ENCODE data around the gene RRP1B.

- TF ChIP-seq, protein P1, sequence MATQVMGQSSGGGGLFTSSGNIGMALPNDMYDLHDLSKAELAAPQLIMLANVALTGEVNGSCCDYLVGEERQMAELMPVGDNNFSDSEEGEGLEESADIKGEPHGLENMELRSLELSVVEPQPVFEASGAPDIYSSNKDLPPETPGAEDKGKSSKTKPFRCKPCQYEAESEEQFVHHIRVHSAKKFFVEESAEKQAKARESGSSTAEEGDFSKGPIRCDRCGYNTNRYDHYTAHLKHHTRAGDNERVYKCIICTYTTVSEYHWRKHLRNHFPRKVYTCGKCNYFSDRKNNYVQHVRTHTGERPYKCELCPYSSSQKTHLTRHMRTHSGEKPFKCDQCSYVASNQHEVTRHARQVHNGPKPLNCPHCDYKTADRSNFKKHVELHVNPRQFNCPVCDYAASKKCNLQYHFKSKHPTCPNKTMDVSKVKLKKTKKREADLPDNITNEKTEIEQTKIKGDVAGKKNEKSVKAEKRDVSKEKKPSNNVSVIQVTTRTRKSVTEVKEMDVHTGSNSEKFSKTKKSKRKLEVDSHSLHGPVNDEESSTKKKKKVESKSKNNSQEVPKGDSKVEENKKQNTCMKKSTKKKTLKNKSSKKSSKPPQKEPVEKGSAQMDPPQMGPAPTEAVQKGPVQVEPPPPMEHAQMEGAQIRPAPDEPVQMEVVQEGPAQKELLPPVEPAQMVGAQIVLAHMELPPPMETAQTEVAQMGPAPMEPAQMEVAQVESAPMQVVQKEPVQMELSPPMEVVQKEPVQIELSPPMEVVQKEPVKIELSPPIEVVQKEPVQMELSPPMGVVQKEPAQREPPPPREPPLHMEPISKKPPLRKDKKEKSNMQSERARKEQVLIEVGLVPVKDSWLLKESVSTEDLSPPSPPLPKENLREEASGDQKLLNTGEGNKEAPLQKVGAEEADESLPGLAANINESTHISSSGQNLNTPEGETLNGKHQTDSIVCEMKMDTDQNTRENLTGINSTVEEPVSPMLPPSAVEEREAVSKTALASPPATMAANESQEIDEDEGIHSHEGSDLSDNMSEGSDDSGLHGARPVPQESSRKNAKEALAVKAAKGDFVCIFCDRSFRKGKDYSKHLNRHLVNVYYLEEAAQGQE (IDR thresholded peaks at IDR 0.05; ENCODE audit: insufficient replicate concordance, low read depth) = no peak
- no peak for TF ChIP-seq POLR2AphosphoS5 (IDR thresholded peaks at IDR 0.05; ENCODE audit: low read depth)
- TF ChIP-seq, protein P2, sequence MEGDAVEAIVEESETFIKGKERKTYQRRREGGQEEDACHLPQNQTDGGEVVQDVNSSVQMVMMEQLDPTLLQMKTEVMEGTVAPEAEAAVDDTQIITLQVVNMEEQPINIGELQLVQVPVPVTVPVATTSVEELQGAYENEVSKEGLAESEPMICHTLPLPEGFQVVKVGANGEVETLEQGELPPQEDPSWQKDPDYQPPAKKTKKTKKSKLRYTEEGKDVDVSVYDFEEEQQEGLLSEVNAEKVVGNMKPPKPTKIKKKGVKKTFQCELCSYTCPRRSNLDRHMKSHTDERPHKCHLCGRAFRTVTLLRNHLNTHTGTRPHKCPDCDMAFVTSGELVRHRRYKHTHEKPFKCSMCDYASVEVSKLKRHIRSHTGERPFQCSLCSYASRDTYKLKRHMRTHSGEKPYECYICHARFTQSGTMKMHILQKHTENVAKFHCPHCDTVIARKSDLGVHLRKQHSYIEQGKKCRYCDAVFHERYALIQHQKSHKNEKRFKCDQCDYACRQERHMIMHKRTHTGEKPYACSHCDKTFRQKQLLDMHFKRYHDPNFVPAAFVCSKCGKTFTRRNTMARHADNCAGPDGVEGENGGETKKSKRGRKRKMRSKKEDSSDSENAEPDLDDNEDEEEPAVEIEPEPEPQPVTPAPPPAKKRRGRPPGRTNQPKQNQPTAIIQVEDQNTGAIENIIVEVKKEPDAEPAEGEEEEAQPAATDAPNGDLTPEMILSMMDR (IDR thresholded peaks at IDR 0.05; ENCODE audit: insufficient read depth, low read length) = no peak
- no peak for TF ChIP-seq GABPA (IDR thresholded peaks at IDR 0.05; ENCODE audit: low read depth)
- TF ChIP-seq SPI1 (IDR thresholded peaks at IDR 0.05; ENCODE audit: borderline replicate concordance, low read depth) = no peak
Observed at GRCh38 chr21:43733060-43733459, 73.7 kb downstream of the RRP1B start.
